B cell (primary cell): ENCODE measurements around the gene ELK4.

Experiments used
- EZH2 ChIP-seq: IDR thresholded peaks from 2 replicates; pipeline ENCODE4 v1.6.1; 2012; ENCODE audit warnings: borderline replicate concordance, low read depth, mild to moderate bottlenecking, moderate library complexity, low read length; ENCODE audit not compliant: insufficient read depth, poor library complexity, severe bottlenecking
- TF ChIP-seq, protein P1 (sequence below): fragments of 200-600 bp; IDR thresholded peaks from one replicate; pipeline ENCODE4 v1.8.0; 2022; ENCODE audit warnings: antibody characterized with exemption, mild to moderate bottlenecking

DNA sequence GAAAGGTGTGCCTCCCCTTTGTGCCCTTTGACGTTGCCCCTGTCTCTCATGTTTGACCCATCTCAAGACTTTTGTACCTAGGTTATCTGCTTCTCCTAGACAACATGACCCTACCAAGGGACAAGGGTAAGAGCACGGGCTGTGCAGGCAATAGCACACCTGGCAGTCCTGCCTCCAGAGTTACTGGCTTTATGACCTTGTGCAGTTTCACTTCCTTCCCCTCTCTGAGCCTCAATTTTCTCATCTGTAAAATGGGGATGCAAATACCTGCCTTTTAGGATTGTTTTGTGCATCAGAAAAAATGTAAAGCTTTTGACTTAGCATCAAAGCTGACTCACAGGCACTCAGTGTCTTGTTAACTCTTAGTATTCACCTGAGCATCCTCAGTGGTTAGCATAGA, 36.4 kb downstream of the ELK4 start:
- TF ChIP-seq, protein P1, sequence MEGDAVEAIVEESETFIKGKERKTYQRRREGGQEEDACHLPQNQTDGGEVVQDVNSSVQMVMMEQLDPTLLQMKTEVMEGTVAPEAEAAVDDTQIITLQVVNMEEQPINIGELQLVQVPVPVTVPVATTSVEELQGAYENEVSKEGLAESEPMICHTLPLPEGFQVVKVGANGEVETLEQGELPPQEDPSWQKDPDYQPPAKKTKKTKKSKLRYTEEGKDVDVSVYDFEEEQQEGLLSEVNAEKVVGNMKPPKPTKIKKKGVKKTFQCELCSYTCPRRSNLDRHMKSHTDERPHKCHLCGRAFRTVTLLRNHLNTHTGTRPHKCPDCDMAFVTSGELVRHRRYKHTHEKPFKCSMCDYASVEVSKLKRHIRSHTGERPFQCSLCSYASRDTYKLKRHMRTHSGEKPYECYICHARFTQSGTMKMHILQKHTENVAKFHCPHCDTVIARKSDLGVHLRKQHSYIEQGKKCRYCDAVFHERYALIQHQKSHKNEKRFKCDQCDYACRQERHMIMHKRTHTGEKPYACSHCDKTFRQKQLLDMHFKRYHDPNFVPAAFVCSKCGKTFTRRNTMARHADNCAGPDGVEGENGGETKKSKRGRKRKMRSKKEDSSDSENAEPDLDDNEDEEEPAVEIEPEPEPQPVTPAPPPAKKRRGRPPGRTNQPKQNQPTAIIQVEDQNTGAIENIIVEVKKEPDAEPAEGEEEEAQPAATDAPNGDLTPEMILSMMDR, result no peak
- TF ChIP-seq EZH2, result no peak
